ENCODE results near the gene FSD1.
"Not testable (repeated sequence)": the region's sequence is repeated elsewhere in the genome, so short reads cannot be mapped to it uniquely, and the experiment has no call there.

FSD1 gene

DNA sequence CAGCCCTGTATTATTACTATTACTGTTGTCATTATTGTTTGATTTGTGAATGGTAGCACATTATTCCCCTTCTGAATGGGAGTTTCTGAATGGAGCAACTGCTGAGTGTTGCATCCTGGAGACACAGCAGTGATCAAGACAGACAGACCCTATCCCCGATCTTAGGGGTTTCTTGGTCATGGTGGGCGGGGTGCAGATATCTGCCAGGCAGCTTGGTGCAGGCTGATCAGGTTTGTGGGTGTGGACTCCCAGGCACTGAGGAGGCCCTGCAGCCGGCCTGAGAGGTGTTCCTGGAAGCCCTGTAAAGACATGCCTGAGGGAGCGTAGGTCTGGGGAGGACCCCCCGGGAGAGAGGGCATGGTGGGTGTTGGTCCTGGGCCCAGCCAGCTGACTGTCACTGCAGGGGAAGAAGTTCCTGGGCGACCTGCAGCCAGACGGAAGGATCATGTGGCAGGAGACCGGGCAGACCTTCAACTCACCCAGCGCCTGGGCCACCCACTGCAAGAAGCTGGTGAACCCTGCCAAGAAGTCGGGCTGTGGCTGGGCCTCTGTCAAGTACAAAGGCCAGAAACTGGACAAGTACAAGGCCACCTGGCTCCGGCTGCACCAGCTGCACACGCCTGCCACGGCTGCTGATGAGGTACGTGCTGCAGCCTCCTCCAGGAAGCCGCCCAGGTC lies 41.1 kb downstream of the FSD1 start:
- Histone ChIP-seq H2AFZ (ENCODE audit: low read depth, low read length) (no peak overlapping the region), H3K4me2 (ENCODE audit: low read length) (no peak overlapping the region), H3K79me2 (ENCODE audit: low read length) (peaks cover 6% of the 10 kb centered on the region; the same call in 1 of the 2 replicates), H3K27me3 (ENCODE audit: low read depth, low read length) (no peaks in the 10 kb centered on the region), H3K36me3 (replicated peaks; ENCODE audit: low read depth, low read length) (peaks cover 3% of the 10 kb centered on the region), H4K20me1 (ENCODE audit: insufficient read depth, low read length) (no peaks in the 10 kb centered on the region), H3K9me3 (ENCODE audit: insufficient read depth, low read length) (no peaks in the 10 kb centered on the region), H3K4me1 (ENCODE audit: low read length) (peaks cover 5% of the 10 kb centered on the region), H3K27ac (ENCODE audit: low read length) (no peak overlapping the region), H3K4me3 (ENCODE audit: low read length) (no peak overlapping the region), H3K9ac (ENCODE audit: low read length) (no peak overlapping the region)
- TF ChIP-seq, protein P1, sequence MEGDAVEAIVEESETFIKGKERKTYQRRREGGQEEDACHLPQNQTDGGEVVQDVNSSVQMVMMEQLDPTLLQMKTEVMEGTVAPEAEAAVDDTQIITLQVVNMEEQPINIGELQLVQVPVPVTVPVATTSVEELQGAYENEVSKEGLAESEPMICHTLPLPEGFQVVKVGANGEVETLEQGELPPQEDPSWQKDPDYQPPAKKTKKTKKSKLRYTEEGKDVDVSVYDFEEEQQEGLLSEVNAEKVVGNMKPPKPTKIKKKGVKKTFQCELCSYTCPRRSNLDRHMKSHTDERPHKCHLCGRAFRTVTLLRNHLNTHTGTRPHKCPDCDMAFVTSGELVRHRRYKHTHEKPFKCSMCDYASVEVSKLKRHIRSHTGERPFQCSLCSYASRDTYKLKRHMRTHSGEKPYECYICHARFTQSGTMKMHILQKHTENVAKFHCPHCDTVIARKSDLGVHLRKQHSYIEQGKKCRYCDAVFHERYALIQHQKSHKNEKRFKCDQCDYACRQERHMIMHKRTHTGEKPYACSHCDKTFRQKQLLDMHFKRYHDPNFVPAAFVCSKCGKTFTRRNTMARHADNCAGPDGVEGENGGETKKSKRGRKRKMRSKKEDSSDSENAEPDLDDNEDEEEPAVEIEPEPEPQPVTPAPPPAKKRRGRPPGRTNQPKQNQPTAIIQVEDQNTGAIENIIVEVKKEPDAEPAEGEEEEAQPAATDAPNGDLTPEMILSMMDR (IDR thresholded peaks at IDR 0.05; ENCODE audit: low read depth, low read length) = no peak

DNA sequence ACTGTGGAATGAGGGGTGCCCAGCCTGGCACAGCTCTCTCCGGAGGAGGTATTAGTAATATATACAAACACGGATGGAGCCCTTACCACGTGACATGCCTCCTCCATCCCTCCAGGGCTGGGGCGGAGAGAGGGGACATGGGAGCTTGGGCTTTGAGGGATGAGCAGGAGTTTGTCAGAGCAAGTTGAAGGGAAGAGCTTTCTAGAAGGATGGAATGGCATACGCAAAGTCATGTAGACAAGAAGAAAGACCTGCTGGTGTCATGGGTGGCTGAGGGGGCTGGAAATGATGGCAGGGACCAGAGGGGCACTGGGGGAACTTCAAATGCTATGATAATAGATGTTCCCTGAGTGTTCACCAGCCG lies 41.6 kb downstream of the FSD1 start:
- H3K27me3 ChIP-seq (ENCODE audit: low read depth, low read length) = no peaks in the 10 kb centered on the region

DNA sequence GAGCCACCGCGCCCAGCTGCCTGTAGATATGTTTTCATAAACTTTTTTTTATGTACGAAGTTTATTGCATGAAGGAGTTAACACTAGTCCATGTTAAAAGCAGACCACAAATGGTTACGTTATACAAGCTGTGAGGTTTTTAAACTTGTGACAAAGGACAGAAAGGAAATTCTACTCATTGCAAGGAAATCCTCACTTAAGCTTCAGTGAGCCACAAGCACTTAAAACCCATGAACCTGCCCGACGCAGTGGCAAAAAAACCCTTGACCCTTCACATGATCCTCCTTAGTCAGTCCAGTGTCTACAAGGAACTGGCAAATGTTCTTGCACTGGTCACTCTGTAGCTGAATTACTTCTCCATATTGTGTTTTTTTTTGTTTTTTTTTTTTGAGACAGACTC lies 43.1 kb downstream of the FSD1 start:
- Histone ChIP-seq H3K4me2 (ENCODE audit: low read length) (no peak overlapping the region), H3K4me1 (ENCODE audit: low read length) (peaks cover 5% of the 10 kb centered on the region), H3K79me2 (ENCODE audit: low read length) (peaks cover 6% of the 10 kb centered on the region; the same call in 1 of the 2 replicates), H3K27ac (ENCODE audit: low read length) (no peak overlapping the region), H3K9me3 (ENCODE audit: insufficient read depth, low read length) (no peaks in the 10 kb centered on the region), H3K36me3 (replicated peaks; ENCODE audit: low read depth, low read length) (peaks cover 3% of the 10 kb centered on the region), H2AFZ (ENCODE audit: low read depth, low read length) (no peak overlapping the region), H3K27me3 (ENCODE audit: low read depth, low read length) (no peaks in the 10 kb centered on the region), H4K20me1 (ENCODE audit: insufficient read depth, low read length) (no peaks in the 10 kb centered on the region), H3K4me3 (ENCODE audit: low read length) (no peak overlapping the region), H3K9ac (ENCODE audit: low read length) (no peak overlapping the region)
- TF ChIP-seq, protein P1 (IDR thresholded peaks at IDR 0.05; ENCODE audit: low read depth, low read length) = no peak
- no peak for TF ChIP-seq EZH2phosphoT487 (IDR thresholded peaks at IDR 0.05; ENCODE audit: low read depth)

More for the DNA sequence above, 41.6 kb downstream of the FSD1 start:
- Histone ChIP-seq H4K20me1 (ENCODE audit: insufficient read depth, low read length) (no peaks in the 10 kb centered on the region), H3K9me3 (ENCODE audit: insufficient read depth, low read length) (no peaks in the 10 kb centered on the region), H3K4me1 (ENCODE audit: low read length) (peaks cover 5% of the 10 kb centered on the region), H3K79me2 (ENCODE audit: low read length) (peaks cover 6% of the 10 kb centered on the region; the same call in 1 of the 2 replicates), H3K36me3 (replicated peaks; ENCODE audit: low read depth, low read length) (peaks cover 3% of the 10 kb centered on the region), H2AFZ (ENCODE audit: low read depth, low read length) (no peak overlapping the region), H3K9ac (ENCODE audit: low read length) (no peak overlapping the region), H3K4me2 (ENCODE audit: low read length) (no peak overlapping the region), H3K4me3 (ENCODE audit: low read length) (no peak overlapping the region), H3K27ac (ENCODE audit: low read length) (no peak overlapping the region)
- TF ChIP-seq, protein P1 (IDR thresholded peaks at IDR 0.05; ENCODE audit: low read depth, low read length) = no peak
- no peak for TF ChIP-seq EZH2phosphoT487 (IDR thresholded peaks at IDR 0.05; ENCODE audit: low read depth)

DNA sequence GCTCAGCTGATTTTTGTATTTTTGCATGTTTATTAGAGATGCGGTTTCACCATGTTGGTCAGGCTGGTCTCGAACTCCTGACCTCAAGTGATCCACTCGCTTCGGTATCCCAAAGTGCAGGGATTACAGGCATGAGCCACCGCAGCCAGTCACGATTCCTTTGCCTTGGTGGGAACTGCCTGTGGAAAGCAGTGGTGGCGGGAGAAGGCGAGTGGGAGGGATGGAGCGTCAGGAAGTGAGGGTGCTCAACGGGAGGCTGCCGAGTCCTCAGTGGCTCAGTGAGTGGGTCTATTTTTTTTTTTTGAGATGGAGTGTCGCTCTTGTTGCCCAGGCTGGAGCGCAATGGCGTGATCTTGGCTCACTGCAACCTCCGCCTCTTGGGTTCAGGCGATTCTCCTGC lies 44.8 kb downstream of the FSD1 start:
- H3K27me3 ChIP-seq (ENCODE audit: low read depth, low read length); H3K9me3 ChIP-seq (ENCODE audit: insufficient read depth, low read length); H3K9ac ChIP-seq (ENCODE audit: low read length); H3K4me1 ChIP-seq (ENCODE audit: low read length); H3K4me3 ChIP-seq (ENCODE audit: low read length); H3K36me3 ChIP-seq (replicated peaks; ENCODE audit: low read depth, low read length); H3K27ac ChIP-seq (ENCODE audit: low read length); H4K20me1 ChIP-seq (ENCODE audit: insufficient read depth, low read length); H2AFZ ChIP-seq (ENCODE audit: low read depth, low read length); H3K79me2 ChIP-seq (ENCODE audit: low read length); H3K4me2 ChIP-seq (ENCODE audit: low read length): not testable (repeated sequence)

Measured in OCI-LY3 (cell line).